ENCODE results near the gene MCTP1.

MCTP1 gene

GRCh38 chr5:94761055-94761454 is 523.8 kb downstream of the MCTP1 start:
- no peak for DNase-seq (ENCODE audit: low read depth in 2 of 2)

DNA sequence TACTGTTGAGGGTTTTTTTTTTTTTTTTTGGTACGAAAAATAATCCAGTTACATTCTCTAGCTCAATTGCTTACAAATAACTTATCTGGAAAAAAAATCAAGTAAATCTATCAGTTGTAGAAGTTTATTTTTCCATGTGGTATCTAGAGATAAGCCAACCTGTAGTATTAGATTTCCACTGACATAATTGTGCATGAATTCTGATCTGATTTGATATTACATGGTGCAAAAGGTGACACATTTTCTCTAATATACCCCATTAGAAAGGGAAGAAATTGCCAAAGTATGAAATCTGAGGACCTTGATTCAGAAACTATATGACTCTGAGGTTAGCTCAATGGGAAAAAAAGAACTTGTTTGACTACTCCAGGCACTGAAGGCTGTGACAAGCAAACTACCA is 524.9 kb downstream of the MCTP1 start:
- no peak for DNase-seq (ENCODE audit: low read depth in 2 of 2)

DNA sequence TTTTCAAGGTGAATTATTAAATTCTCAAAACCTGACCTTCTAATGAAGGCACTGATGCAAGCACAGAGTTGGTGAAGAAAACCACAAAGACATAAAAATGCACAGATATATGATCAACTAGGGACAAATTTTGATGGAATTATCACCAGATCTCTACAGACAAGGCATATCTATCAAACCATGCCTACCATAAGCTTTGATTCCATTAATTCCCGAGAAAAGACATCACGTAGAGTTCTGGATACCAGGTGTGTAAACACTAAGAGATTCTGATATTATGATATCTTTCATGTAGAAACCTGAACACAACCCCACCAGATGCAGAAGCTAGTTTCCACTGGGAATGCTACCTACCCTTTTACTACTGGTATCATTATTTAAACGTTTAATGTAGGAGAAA is 525.9 kb downstream of the MCTP1 start:
- no peak for DNase-seq (ENCODE audit: low read depth in 2 of 2)

DNA sequence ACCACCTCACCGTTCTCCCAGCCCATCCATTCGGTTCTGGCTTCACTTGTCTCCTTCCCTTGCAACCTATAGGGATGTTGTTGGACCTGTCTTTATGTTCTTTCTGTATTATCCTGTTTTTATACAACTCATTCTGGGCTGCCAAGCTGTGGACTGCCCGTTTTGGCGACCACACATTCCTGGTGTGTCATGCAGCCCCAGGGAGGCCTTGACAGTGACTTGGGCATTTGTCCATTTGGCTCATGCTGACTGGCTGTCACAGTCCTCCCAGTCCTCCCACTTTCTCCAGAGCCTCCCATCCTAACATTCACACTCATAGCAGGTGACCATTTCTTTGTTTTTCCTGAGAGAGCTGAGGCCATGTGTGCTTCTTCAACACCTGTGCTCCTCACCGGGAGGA is 530.1 kb downstream of the MCTP1 start:
- no peak for DNase-seq (ENCODE audit: low read depth in 2 of 2)

GRCh38 chr5:94751460-94751859 is 533.4 kb downstream of the MCTP1 start:
- no peak for DNase-seq (ENCODE audit: low read depth in 2 of 2)

- DNase-seq (ENCODE audit: low read depth in 2 of 2) = no peak
Observed at GRCh38 chr5:94750681-94751080, 534.2 kb downstream of the MCTP1 start.

DNA sequence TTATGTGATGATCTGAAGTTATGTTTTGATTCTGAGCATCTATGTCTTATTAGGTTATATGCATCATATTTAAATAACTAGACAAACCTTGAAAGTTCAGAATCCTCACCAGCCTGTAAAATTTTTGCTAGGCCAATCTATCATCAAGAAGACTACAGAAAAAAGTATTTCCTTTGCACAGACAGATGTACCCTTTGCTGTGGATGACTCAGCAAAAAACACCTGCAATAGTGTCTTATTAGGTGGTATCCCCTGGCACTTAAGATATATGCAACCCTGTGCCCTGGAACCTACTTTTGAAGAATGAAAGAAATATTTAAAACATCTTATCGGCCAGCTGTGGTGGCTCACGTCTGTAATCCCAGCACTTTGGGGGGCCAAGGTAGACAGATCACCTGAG is 535.9 kb downstream of the MCTP1 start:
- DNase-seq (ENCODE audit: low read depth in 2 of 2) = no peak

DNA sequence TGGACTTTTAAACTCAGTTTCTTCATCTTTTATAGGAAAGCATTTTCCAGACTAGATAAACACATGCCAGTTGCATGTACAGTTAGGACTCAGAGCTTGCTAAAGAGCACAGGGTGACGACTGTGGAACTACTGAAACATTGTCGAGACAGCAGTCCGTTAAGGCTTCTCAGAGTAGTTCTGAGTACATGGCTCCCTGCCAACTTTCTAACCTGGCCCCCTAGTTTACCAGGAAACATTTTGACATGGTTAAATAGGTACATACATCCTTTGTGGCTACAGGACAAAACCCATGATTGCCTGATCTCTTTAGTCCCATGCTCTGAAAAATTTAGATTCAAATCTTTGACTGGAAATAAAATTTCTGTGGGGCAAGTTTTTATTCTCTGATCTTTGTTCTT is 536.7 kb downstream of the MCTP1 start:
- no peak for DNase-seq (ENCODE audit: low read depth in 2 of 2)

- no peak for DNase-seq (ENCODE audit: low read depth in 2 of 2)
Observed at GRCh38 chr5:94747371-94747770, 537.5 kb downstream of the MCTP1 start.

DNA sequence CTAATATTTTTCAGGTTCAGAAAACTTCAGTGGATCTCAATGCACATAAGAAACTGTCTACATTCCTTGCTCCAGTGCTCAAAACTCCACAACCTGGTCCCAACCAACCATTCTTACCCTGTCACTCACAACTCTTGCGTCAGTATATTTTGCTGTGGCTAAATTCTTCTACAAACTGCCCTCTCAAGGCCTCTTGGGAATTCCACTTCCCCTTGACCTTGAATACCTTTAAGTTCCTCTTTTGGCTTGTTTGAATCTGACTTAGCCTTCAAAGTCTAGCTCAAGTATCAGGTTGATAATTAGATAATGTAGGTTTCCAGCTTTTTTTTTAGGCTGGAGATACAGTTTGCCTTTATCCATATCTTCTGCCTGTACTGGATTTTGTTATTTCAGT is 538.2 kb downstream of the MCTP1 start:
- DNase-seq (ENCODE audit: low read depth in 2 of 2) = no peak

GRCh38 chr5:94745786-94746730 is 538.8 kb downstream of the MCTP1 start:
- no peak for DNase-seq (ENCODE audit: low read depth in 2 of 2)

- DNase-seq (ENCODE audit: low read depth in 2 of 2) = no peak
Observed at GRCh38 chr5:94744906-94745305, 540.0 kb downstream of the MCTP1 start.

DNA sequence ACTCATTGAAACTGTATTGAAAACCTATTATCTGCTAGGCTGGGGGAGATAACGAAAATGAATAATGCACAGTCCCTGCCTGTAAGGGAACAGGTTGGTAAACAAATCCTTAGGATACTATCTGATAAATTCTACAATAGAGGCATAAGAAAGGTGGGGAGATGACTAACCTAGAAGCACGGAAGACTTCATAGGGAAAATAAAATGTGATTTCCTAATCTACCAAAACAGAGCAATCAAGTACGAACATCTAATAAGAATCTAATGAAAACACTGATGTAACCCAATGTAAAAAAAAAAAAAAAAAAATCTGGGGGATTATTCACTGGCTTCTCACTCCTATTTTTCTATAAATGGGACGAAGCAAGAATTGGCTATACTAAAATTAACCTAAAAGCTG is 542.0 kb downstream of the MCTP1 start:
- DNase-seq (ENCODE audit: low read depth in 2 of 2) = no peak

DNA sequence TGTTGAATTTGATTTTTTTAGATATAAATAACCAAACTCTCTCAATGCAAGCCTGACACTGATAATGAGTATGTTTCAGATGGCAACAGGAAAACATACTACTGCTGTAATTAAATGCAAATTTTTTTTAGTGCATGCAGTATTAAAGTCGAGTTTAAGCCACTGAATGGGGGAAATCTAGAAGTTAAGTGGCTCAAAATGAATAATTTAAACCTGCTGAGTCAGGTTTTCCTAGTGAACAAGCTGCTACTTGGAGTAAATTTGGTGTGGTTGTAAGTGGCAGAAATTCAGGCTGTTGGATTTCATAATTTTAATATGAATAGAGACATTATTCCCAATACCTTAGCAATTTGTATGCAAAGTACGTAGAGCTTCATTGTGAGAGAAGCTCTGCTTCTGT is 544.6 kb downstream of the MCTP1 start:
- DNase-seq (ENCODE audit: low read depth in 2 of 2) = no peak

GRCh38 chr5:94736498-94736897 is 548.4 kb downstream of the MCTP1 start:
- no peak for DNase-seq (ENCODE audit: low read depth in 2 of 2)

GRCh38 chr5:94731471-94731870 is 553.4 kb downstream of the MCTP1 start:
- no peak for DNase-seq (ENCODE audit: low read depth in 2 of 2)

DNA sequence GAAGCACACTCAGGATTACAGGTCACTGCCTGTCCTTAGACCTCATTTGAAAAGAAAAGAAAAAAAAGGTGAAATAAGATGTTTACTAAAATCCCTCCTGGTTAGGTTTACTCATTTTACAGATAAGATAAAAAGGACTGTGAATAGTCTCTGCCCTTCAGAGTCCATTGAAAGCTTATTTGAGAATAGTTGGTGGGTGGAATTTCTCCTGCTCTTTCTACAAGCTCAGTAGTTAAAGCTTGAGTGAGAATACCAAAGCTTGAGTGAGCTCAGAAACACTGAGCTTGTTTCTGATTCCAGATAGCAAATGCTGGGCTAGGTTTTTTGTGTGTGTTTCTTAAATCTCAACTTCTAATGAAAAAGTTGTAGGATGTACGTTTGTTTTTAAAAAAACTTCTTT is 559.8 kb downstream of the MCTP1 start:
- DNase-seq (ENCODE audit: low read depth in 2 of 2) = no peak

GRCh38 chr5:94715768-94716167 is 569.1 kb downstream of the MCTP1 start:
- no peak for DNase-seq (ENCODE audit: low read depth in 2 of 2)

DNA sequence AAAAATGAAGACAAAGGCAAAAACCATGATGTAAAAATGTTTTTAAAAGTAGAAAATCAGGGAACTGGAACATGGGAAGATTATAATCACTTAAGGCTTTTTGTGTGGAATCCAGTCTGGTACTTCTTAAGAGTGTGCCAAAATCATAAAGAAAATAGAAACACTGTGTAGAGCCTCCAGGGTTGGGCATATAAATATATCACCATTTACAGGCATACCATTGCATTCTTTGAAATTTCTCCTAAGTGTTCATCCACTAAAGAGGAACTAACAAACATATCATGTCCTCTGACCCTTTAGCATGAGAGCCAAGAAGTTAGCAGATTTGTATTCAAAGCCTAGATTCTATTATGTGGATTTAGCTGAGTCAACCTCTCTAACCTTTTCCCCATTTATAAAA is 573.1 kb downstream of the MCTP1 start:
- no peak for DNase-seq (ENCODE audit: low read depth in 2 of 2)

DNA sequence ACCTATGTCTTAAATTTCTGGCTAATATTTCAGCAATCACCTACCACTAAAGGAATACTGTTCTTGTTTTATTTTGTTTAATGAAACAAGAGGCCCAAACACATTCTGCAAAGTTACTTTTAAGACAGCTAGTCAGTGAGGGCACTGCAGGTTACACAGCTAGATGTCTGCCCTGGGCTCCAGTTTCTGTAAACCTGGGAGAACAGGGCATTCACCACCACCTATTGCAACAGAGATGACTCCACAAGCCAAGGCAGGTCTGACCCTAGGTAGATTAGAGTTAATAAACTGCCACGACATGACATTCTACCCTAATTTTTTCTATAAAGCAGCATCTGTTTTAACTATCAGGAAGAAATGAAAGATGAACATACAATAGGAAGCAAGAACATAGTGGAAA is 575.6 kb downstream of the MCTP1 start:
- no peak for DNase-seq (ENCODE audit: low read depth in 2 of 2)

- DNase-seq (ENCODE audit: low read depth in 2 of 2) = no peak
Observed at GRCh38 chr5:94707359-94707758, 577.5 kb downstream of the MCTP1 start.

- DNase-seq (ENCODE audit: low read depth in 2 of 2) = no peak
Observed at GRCh38 chr5:94705427-94705826, 579.5 kb downstream of the MCTP1 start.

DNA sequence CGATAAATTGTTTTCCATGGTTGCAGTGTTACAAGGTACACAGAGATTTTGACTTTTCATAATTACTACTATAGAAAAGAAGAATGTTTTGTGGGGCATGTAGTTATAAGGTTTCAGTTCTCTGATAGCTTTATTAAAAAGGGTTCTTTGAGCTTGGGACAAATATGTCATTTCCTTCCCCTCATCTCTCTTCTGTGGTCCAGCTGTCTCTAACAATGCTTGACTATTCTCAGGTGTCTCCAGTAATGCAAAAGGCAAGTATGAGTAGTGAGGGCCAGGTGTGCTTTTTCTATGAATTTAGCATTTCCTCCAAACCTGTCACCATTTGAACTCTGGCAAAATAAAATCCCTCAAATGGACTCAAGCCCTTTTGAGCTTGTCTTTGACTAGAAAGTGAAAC is 582.2 kb downstream of the MCTP1 start:
- no peak for DNase-seq (ENCODE audit: low read depth in 2 of 2)

DNA sequence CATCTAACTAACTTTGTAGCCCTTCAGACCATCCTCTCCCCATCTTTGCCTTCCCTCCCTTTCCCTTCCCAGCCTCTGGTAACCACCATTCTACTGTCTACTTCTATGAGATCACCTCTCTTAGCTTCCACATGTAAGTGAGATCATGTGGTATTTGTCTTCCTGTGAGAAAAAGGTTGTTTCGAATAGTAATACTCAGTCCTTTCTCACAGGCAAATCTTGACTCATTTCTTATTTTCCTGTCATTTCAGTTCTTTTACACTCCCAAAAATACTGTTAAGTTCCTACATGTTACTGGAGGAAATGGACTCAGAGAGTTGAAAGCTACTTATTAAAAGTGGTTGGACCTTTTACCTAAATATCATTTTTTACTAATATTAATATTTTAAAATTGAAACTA is 584.3 kb downstream of the MCTP1 start:
- DNase-seq (ENCODE audit: low read depth in 2 of 2) = no peak

Data from activated CD8-positive, alpha-beta memory T cell treated with anti-CD3 and anti-CD28 coated beads for 4 hours (primary cell).